ENCODE measurements around the gene ZNF124.
"Not testable (repeated sequence)": the region's sequence is repeated elsewhere in the genome, so short reads cannot be mapped to it uniquely, and the experiment has no call there.

ZNF124 gene

DNA sequence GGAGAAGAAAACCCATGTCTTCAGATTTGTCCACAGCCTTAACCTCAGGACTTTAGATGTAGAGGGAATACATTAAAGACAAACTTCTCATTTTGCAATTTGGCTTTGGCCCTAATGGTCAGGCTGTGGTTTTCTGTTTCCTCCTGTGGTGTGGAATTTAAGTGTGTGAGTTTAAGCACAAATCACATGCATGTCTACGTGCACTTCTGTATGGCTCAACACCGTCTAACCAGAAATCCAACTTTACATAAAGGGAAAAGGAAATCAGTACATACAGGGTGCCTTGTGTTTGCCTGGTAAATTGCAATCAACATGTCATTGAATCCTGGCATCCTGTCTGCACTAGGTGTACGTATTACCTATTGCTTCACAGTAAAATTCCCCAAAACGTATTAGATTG, 1.2 kb upstream of the ZNF124 start:
- DNase-seq (ENCODE audit: low read depth in 2 of 2): no peak

DNA sequence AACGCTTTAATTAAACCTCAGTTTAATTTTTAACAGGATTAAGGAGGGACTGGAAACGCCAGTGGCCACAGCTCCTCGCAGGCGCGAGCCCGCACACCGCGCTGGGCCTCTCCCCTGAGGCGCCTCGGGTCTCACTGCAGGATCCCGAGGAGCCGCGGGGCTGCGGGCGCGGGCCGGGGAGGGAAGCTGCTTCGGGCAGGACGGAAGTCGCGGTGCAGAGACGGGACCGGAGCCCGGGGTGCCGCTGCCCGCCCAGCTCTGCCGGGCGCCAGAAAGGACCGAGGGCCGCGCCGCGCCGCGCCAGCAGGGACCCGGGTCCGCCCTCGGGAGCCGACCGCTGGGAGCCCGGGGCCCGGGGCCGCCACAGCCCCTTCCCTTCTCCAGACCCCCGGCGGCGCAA, 377 bp downstream of the ZNF124 start:
- not testable (repeated sequence) for DNase-seq (ENCODE audit: low read depth in 2 of 2)

DNA sequence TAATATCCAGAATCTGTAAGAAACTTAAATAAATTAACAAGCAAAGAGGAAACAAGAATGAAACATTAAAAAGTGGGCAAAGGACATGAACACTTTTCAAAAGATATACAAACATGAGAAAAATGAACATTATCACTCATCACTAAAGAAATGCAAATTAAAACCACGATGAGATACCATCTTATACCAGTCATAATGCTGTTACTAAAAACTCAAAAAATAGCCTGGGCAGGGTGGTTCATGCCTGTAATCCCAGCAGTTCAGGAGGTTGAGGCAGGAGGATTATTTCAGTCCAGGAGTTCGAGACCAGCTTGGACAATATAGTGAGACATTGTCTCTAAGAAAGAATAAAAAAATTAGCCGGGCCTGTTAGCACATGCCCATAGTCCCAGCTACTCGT, 6.1 kb downstream of the ZNF124 start:
- DNase-seq (ENCODE audit: low read depth in 2 of 2): no peak

DNA sequence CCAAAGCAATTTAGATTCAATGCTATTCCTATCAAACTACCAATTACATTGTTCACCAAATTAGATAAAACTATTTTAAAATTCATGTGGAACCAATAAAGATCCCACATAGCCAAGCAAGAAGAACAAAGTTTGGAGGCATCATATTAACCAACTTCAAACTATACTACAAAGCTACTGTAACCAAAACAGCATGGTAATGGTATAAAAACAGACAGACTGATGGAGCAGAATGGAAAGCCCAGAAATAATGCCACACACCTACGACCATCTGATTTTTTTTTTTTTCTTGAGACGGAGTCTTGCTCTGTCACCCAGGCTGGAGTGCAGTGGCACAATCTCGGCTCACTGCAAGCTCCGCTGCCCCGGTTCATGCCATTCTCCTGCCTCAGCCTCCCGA, 7.1 kb downstream of the ZNF124 start:
- no peak for DNase-seq (ENCODE audit: low read depth in 2 of 2)

- no peak for DNase-seq (ENCODE audit: low read depth in 2 of 2)
Measured at GRCh38 chr1:247156787-247157232, 15.0 kb downstream of the ZNF124 start.

- no peak for DNase-seq (ENCODE audit: low read depth in 2 of 2)
Measured at GRCh38 chr1:247147781-247148180, 24.0 kb downstream of the ZNF124 start.

GRCh38 chr1:247147120-247147519, 24.7 kb downstream of the ZNF124 start:
- not testable (repeated sequence) for DNase-seq (ENCODE audit: low read depth in 2 of 2)

- DNase-seq (ENCODE audit: low read depth in 2 of 2): no peak
Measured at GRCh38 chr1:247146671-247147070, 25.1 kb downstream of the ZNF124 start.

- no peak for DNase-seq (ENCODE audit: low read depth in 2 of 2)
Measured at GRCh38 chr1:247145279-247145678, 26.5 kb downstream of the ZNF124 start.

GRCh38 chr1:247139557-247139956, 32.3 kb downstream of the ZNF124 start:
- not testable (repeated sequence) for DNase-seq (ENCODE audit: low read depth in 2 of 2)

DNA sequence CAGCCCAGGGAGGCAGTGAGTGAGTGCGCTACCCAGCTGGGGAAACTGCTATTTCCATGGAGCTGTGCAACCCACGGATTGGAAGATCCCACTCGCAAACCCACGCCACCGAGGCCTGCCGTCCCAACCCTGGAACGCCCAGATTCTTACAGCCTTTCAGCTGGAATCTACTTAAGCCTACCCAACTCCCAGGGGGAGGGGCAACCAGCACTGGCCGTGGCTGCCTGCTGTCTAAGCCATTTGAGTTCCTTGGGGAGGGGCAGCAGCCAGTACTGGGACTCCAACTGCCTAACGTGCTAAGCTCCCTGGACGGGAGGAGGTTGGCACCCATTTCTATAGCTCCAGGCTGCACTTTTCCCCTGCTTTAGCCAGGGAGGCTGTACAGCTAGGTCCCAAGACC, 40.6 kb downstream of the ZNF124 start:
- no peak for DNase-seq (ENCODE audit: low read depth in 2 of 2)

- not testable (repeated sequence) for DNase-seq (ENCODE audit: low read depth in 2 of 2)
Measured at GRCh38 chr1:247127519-247128282, 44.1 kb downstream of the ZNF124 start.

DNA sequence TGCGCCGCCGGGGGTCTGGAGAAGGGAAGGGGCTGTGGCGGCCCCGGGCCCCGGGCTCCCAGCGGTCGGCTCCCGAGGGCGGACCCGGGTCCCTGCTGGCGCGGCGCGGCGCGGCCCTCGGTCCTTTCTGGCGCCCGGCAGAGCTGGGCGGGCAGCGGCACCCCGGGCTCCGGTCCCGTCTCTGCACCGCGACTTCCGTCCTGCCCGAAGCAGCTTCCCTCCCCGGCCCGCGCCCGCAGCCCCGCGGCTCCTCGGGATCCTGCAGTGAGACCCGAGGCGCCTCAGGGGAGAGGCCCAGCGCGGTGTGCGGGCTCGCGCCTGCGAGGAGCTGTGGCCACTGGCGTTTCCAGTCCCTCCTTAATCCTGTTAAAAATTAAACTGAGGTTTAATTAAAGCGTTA, 45.2 kb downstream of the ZNF124 start:
- DNase-seq (ENCODE audit: low read depth in 2 of 2): not testable (repeated sequence)

DNA sequence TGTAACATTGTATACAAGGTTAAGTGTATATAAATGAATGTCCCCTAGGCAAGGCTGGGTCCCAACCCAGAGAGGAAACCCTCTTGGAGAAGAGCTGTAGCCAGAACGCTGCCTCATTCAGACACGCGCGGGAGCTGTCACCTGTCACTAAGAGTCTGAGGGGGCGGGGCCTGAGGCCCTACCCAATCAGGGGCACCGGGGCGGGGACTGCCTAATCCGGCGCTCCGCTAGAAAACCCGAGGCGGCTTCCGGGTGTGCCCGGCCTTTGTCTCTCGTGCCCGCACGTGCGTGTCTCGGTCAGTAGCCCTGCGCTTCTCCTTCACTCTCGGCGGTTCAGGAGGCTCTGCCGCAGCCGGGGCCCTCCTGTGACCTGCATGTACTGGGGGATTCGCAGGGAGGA, 45.7 kb downstream of the ZNF124 start:
- not testable (repeated sequence) for DNase-seq (ENCODE audit: low read depth in 2 of 2)

GRCh38 chr1:247121382-247121781, 50.4 kb downstream of the ZNF124 start:
- no peak for DNase-seq (ENCODE audit: low read depth in 2 of 2)

DNA sequence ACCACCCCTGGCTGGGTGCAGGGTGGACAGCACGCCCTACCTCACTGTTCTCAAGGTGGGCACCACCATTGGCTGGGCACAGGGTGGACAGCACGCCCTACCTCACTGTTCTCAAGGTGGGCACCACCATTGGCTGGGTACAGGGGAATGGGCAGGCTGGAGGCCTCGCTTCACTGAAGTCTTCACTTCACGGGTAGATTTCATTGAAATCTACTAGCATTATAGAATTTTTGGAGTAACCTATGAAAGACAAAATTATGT, 51.5 kb downstream of the ZNF124 start:
- DNase-seq (ENCODE audit: low read depth in 2 of 2): not testable (repeated sequence)

DNA sequence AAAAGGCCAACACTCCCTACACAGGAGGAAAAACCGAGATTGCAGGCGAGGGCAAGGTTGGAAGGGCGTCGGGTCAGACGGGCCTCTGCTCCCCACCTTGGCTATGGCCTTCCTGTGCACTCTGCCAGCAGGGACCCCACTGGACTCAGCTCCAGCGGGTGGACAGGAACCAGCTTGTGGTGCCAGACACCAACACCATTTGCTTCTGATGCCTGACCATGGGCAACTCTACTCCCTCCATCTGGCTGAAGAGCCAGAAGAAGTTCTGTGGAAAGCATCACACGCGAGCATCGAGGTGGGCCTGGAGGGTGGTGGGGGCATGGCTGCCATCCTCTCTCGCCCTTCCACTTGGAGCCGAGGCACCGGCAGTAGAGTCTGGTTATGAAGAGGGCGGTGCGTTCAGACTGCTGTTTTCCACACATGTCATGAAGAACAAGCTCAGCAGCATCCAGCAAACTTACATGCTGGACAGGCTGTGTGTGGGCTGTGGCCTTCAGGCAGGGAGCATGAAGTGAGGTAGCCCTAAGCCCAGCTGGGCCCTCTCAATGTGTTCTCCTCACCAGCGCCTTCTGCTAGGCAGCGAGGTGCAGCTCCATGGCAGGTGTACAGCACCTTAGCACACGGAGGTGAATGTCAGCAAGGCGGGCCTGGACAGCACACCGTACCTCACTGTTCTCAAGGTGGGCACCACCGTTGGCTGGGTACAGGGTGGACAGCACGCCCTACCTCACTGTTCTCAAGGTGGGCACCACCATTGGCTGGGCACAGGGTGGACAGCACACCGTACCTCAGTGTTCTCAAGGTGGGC, 52.0 kb downstream of the ZNF124 start:
- DNase-seq (ENCODE audit: low read depth in 2 of 2): no peak

- DNase-seq (ENCODE audit: low read depth in 2 of 2): no peak
Measured at GRCh38 chr1:247118946-247119446, 52.8 kb downstream of the ZNF124 start.

- no peak for DNase-seq (ENCODE audit: low read depth in 2 of 2)
Measured at GRCh38 chr1:247115545-247115944, 56.3 kb downstream of the ZNF124 start.

DNA sequence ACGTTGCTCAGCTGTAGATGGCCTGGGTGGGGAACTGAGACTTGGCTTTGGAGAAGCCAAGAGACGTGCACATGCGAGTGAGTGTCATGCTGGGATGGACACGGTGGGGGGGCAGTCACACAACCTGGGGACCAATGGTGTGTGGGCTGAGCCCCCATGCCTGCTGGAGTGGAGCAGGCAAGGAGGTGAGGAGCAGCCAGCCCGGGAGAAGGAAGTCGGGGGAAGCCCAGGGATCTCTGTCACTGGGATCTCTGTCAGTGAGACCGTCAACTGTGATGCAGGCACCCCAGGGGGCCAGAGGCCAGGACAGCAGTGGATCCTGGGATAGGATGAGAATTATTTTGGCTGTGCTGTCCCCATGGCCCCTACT, 56.7 kb downstream of the ZNF124 start:
- no peak for DNase-seq (ENCODE audit: low read depth in 2 of 2)

GRCh38 chr1:247114351-247115140, 57.3 kb downstream of the ZNF124 start:
- DNase-seq (ENCODE audit: low read depth in 2 of 2): no peak

GRCh38 chr1:247113733-247114271, 58.0 kb downstream of the ZNF124 start:
- no peak for DNase-seq (ENCODE audit: low read depth in 2 of 2)
